GM19240 (cell line): Measurements from ENCODE around the gene TRPC6.

ENCODE experiments used
- DNase-seq: peaks from one replicate; pipeline ENCODE4 v3.0.0; 2011; ENCODE audit warnings: low spot score; ENCODE audit not compliant: insufficient read length

Gene TRPC6

GRCh38 chr11:101583251-101584128 is at the start of gene TRPC6:
Gene TRPC6, minus strand, starts transcription at chr11:101584007. Its CDS starts 504 bp downstream, at chr11:101583503.
- no peak for DNase-seq

- no peak for DNase-seq
Measured at GRCh38 chr11:101620026-101620425, 36.2 kb upstream of the TRPC6 start.

- no peak for DNase-seq
Measured at GRCh38 chr11:101618709-101619108, 34.9 kb upstream of the TRPC6 start.

- DNase-seq: no peak
Measured at GRCh38 chr11:101617735-101618332, 34.0 kb upstream of the TRPC6 start.

- DNase-seq: no peak
Measured at GRCh38 chr11:101612481-101612880, 28.7 kb upstream of the TRPC6 start.

- no peak for DNase-seq
Measured at GRCh38 chr11:101600924-101601323, 17.1 kb upstream of the TRPC6 start.

- no peak for DNase-seq
Measured at GRCh38 chr11:101586965-101587364, 3.2 kb upstream of the TRPC6 start.

GRCh38 chr11:101584655-101585054 is 848 bp upstream of the TRPC6 start:
- DNase-seq: no peak

- DNase-seq: no peak
Measured at GRCh38 chr11:101584129-101584515, 315 bp upstream of the TRPC6 start.

- DNase-seq: no peak
Measured at GRCh38 chr11:101582989-101583250, 887 bp downstream of the TRPC6 start.

- no peak for DNase-seq
Measured at GRCh38 chr11:101582236-101582988, 1.4 kb downstream of the TRPC6 start.

GRCh38 chr11:101577461-101577860 is 6.3 kb downstream of the TRPC6 start:
- DNase-seq: no peak

GRCh38 chr11:101576456-101576855 is 7.4 kb downstream of the TRPC6 start:
- DNase-seq: no peak

- DNase-seq: no peak
Measured at GRCh38 chr11:101574886-101575285, 8.9 kb downstream of the TRPC6 start.

- DNase-seq: no peak
Measured at GRCh38 chr11:101567071-101567470, 16.7 kb downstream of the TRPC6 start.

- DNase-seq: no peak
Measured at GRCh38 chr11:101566626-101567025, 17.2 kb downstream of the TRPC6 start.

GRCh38 chr11:101563166-101563565 is 20.6 kb downstream of the TRPC6 start:
- no peak for DNase-seq

- no peak for DNase-seq
Measured at GRCh38 chr11:101555366-101555765, 28.4 kb downstream of the TRPC6 start.

- no peak for DNase-seq
Measured at GRCh38 chr11:101553891-101554292, 29.9 kb downstream of the TRPC6 start.

GRCh38 chr11:101552888-101553287 is 30.9 kb downstream of the TRPC6 start:
- no peak for DNase-seq

GRCh38 chr11:101528541-101528940 is 55.3 kb downstream of the TRPC6 start:
- DNase-seq: no peak

- no peak for DNase-seq
Measured at GRCh38 chr11:101523634-101524260, 60.1 kb downstream of the TRPC6 start.
